IMR-90 (cell line): ENCODE results near the gene PTPRK. TPM values are rescaled to one million over a fixed set of nuclear protein-coding genes. Genes with fewer than 3 reads are reported as not detected.

Source experiments
- ATAC-seq: fragments of 200-7000 bp; cut with Tn5 transposase; 2 replicates; pipeline ENCODE4 v1.9.1; 2020; ENCODE audit warnings: low read depth, mild to moderate bottlenecking, moderate library complexity
- BruUV-seq: library from RNA; stranded (reverse); fragments of 400-500 nt; replicated peaks from 2 replicates; lab custom pipeline; 2021; lab: Mats Ljungman, UMichigan
- CTCF ChIA-PET: fragments of 300-600 bp; formaldehyde crosslinking; extraction: SDS; loops from one replicate; lab custom pipeline; 2021; ENCODE audit warnings: antibody characterized with exemption; lab: Yijun Ruan, JAX
- POLR2A ChIA-PET: fragments of 300-600 bp; sonication (Branson Sonifier 250); formaldehyde crosslinking; loops from one replicate; lab custom pipeline; 2022; ENCODE audit warnings: antibody characterized with exemption; ENCODE audit not compliant: unreplicated experiment; lab: Charles Lee
- DNase-seq: peaks from one replicate; pipeline ENCODE4 v3.0.0; 2013
- H2AFZ ChIP-seq: replicated peaks from 2 replicates; pipeline ENCODE3; 2013; ENCODE audit warnings: low read length, mild to moderate bottlenecking; ENCODE audit not compliant: poor library complexity
- H2AK5ac ChIP-seq: 2 replicates; pipeline ENCODE4 v1.6.1; 2013; ENCODE audit warnings: low read depth, low read length, inconsistent platforms
- H2AK9ac ChIP-seq: replicated peaks from 2 replicates; pipeline ENCODE3; 2013; ENCODE audit warnings: mild to moderate bottlenecking, low read depth, low read length, moderate library complexity; ENCODE audit not compliant: poor library complexity
- H2BK120ac ChIP-seq: 2 replicates; pipeline ENCODE4 v1.6.1; 2013; ENCODE audit warnings: low read depth, low read length, inconsistent platforms
- H2BK15ac ChIP-seq: 3 replicates; pipeline ENCODE4 v1.6.1; 2013; ENCODE audit warnings: low read depth, low read length, inconsistent platforms
- H2BK20ac ChIP-seq: 2 replicates; pipeline ENCODE4 v1.6.1; 2013; ENCODE audit warnings: low read depth, mild to moderate bottlenecking, inconsistent platforms, low read length, moderate library complexity
- H2BK5ac ChIP-seq: 2 replicates; pipeline ENCODE4 v1.6.1; 2013; ENCODE audit warnings: mild to moderate bottlenecking, low read depth, low read length, inconsistent platforms; ENCODE audit not compliant: poor library complexity, severe bottlenecking
- H3K14ac ChIP-seq: replicated peaks from 2 replicates; pipeline ENCODE4 v1.6.1; 2013; ENCODE audit warnings: low read depth, low read length, inconsistent platforms
- H3K18ac ChIP-seq: 2 replicates; pipeline ENCODE4 v1.6.1; 2013; ENCODE audit warnings: low read depth, low read length, control low read depth
- H3K23ac ChIP-seq: 2 replicates; pipeline ENCODE4 v1.6.1; 2013; ENCODE audit warnings: low read depth, low read length, inconsistent platforms
- H3K27ac ChIP-seq: 2 replicates; pipeline ENCODE4 v1.5.1; 2013; ENCODE audit warnings: mild to moderate bottlenecking, control low read depth, low read length; ENCODE audit not compliant: insufficient read depth
- H3K27me3 ChIP-seq: 2 replicates; pipeline ENCODE4 v1.6.1; 2013; ENCODE audit warnings: low read length; ENCODE audit not compliant: control insufficient read depth, insufficient read depth
- H3K36me3 ChIP-seq: 2 replicates; pipeline ENCODE4 v1.6.1; 2013; ENCODE audit warnings: low read length, mixed read lengths; ENCODE audit not compliant: control insufficient read depth, insufficient read depth
- H3K4ac ChIP-seq: 2 replicates; pipeline ENCODE4 v1.6.1; 2013; ENCODE audit warnings: low read depth, low read length, inconsistent platforms
- H3K4me1 ChIP-seq: 2 replicates; pipeline ENCODE4 v1.6.1; 2013; ENCODE audit warnings: low read length, mixed read lengths; ENCODE audit not compliant: control insufficient read depth, insufficient read depth
- H3K4me2 ChIP-seq: 2 replicates; pipeline ENCODE4 v1.6.1; 2013; ENCODE audit warnings: low read depth, mild to moderate bottlenecking, control low read depth, low read length, moderate library complexity
- H3K4me3 ChIP-seq: 2 replicates; pipeline ENCODE4 v1.5.1; 2013; ENCODE audit warnings: low read depth, mild to moderate bottlenecking, control low read depth, low read length, moderate library complexity; ENCODE audit not compliant: insufficient read depth
- H3K56ac ChIP-seq: 2 replicates; pipeline ENCODE4 v1.6.1; 2013; ENCODE audit warnings: low read length, inconsistent platforms; ENCODE audit not compliant: insufficient read depth; ENCODE audit errors: extremely low read depth
- H3K79me1 ChIP-seq, 2 experiments: 2 replicates each; pipeline ENCODE4 v1.6.1; 2013; ENCODE audit warnings: low read length in 2 of 2, inconsistent platforms in 1 of 2, low read depth in 1 of 2
- H3K9ac ChIP-seq: 2 replicates; pipeline ENCODE4 v1.6.1; 2013; ENCODE audit warnings: low read depth, low read length, control low read depth
- H3K9me1 ChIP-seq: 2 replicates; pipeline ENCODE4 v1.6.1; 2013; ENCODE audit warnings: low read length, inconsistent platforms; ENCODE audit not compliant: insufficient read depth
- H3K9me3 ChIP-seq: 2 replicates; pipeline ENCODE4 v1.6.1; 2013; ENCODE audit warnings: low read length; ENCODE audit not compliant: control insufficient read depth, insufficient read depth
- H4K20me1 ChIP-seq: 2 replicates; pipeline ENCODE4 v1.6.1; 2013; ENCODE audit warnings: low read length, inconsistent platforms; ENCODE audit not compliant: insufficient read depth
- H4K5ac ChIP-seq: 2 replicates; pipeline ENCODE4 v1.6.1; 2013; ENCODE audit warnings: mild to moderate bottlenecking, low read depth, low read length, control low read depth
- H4K8ac ChIP-seq, 2 experiments: 2 replicates each; pipeline ENCODE4 v1.6.1; 2013; ENCODE audit warnings: low read depth in 2 of 2, low read length in 2 of 2, control low read depth in 1 of 2, inconsistent platforms in 1 of 2
- H4K91ac ChIP-seq: 2 replicates; pipeline ENCODE4 v1.6.1; 2013; ENCODE audit warnings: low read depth, low read length, inconsistent platforms; ENCODE audit not compliant: insufficient read depth
- CEBPB ChIP-seq: IDR thresholded peaks from 2 replicates; pipeline ENCODE4 v1.6.1; 2012; ENCODE audit warnings: low read depth, low read length, improper control_type of control experiment
- CHD1 ChIP-seq: IDR thresholded peaks from 2 replicates; pipeline ENCODE4 v1.6.1; 2012; ENCODE audit warnings: low read depth, low read length, improper control_type of control experiment
- ELK1 ChIP-seq: fragments of 150-350 bp; IDR thresholded peaks from 2 replicates; pipeline ENCODE4 v1.6.1; 2016; ENCODE audit warnings: low read depth, mild to moderate bottlenecking, low read length, moderate library complexity, borderline replicate concordance
- FOS ChIP-seq: fragments of 150-350 bp; IDR thresholded peaks from 2 replicates; pipeline ENCODE4 v1.6.1; 2016; ENCODE audit warnings: low read depth, low read length
- MAZ ChIP-seq: IDR thresholded peaks from 2 replicates; pipeline ENCODE4 v1.6.1; 2012; ENCODE audit warnings: low read depth, mild to moderate bottlenecking, low read length, improper control_type of control experiment, moderate library complexity, borderline replicate concordance
- MXI1 ChIP-seq: IDR thresholded peaks from 2 replicates; pipeline ENCODE4 v1.6.1; 2012; ENCODE audit warnings: low read depth, mild to moderate bottlenecking, low read length, moderate library complexity, borderline replicate concordance
- USF2 ChIP-seq: fragments of 150-350 bp; IDR thresholded peaks from 2 replicates; pipeline ENCODE4 v1.6.1; 2017; ENCODE audit warnings: mild to moderate bottlenecking, antibody characterized with exemption, low read length, low read depth
- WGBS, 2 experiments: methylation state at CpG; one replicate each; pipeline versions ENCODE4 v1.1.5 to v1.1.7; 2013; ENCODE audit warnings: missing lambda C conversion rate in 2 of 2; ENCODE audit not compliant: insufficient read length in 1 of 2; ENCODE audit errors: extremely low coverage in 2 of 2; 5-methylcytosine and 5-hydroxymethylcytosine counted together
- dilution Hi-C: fragments of 300-500 bp; cut with HindIII; formaldehyde crosslinking; loops from one replicate; pipeline ENCODE4 v1.14.3; 2018; ENCODE audit warnings: low sequenced_read_pairs; ENCODE audit not compliant: unreplicated experiment
- in situ Hi-C: fragments of 300-500 bp; cut with MboI; formaldehyde crosslinking; loops from 3 replicates; pipeline ENCODE4 v1.14.3; 2019; ENCODE audit warnings: low sequenced_read_pairs, inconsistent platforms, mixed read lengths
- intact Hi-C: fragments of 100-400 bp; cut with micrococcal nuclease; formaldehyde crosslinking; loops from 2 replicates; pipeline ENCODE4 v1.10.0; 2022
- polyA plus RNA-seq, 3 experiments: library from polyadenylated mRNA; depleted of rRNA; stranded (reverse); fragments of >200 nt; gene quantifications; 2 replicates each; pipeline ENCODE4 v1.2.3, GENCODE V29; 2012; ENCODE audit warnings: low replicate concordance in 1 of 3
- total RNA-seq: library from RNA; depleted of rRNA; stranded (reverse); fragments of >200 nt; gene quantifications from 2 replicates; pipeline ENCODE4 v1.2.3, GENCODE V29; 2012

Gene PTPRK
- total and polyA plus RNA-seq, 2 of the 4 experiments (the other 2 are of a cell fraction) = 18.0 to 80.8 TPM

- Histone ChIP-seq H3K27ac (no peak overlapping the region), H3K4me2 (no peak overlapping the region)
Measured at GRCh38 chr6:128443553-128443952, 76.8 kb downstream of the PTPRK start.

More at GRCh38 chr6:128443553-128443952, 76.8 kb downstream of the PTPRK start:
- no peak overlapping the region for H4K5ac ChIP-seq
- H3K9me1 ChIP-seq = no peaks in the 10 kb centered on the region; the same call in 1 of the 2 replicates
- H2BK120ac ChIP-seq = no peak overlapping the region
- no peak for TF ChIP-seq USF2
- no peak for TF ChIP-seq MAZ
- TF ChIP-seq MXI1 = no peak
- no peak for TF ChIP-seq FOS
- no peak for TF ChIP-seq ELK1
- TF ChIP-seq CHD1 = no peak
- TF ChIP-seq CEBPB = no peak
- H3K4me1 ChIP-seq = no peaks in the 10 kb centered on the region
- CTCF ChIA-PET = no interaction called here
- no peaks in the 10 kb centered on the region for H3K27me3 ChIP-seq
- no peak overlapping the region for H4K8ac ChIP-seq
- POLR2A ChIA-PET = no interaction called here
- H3K9me3 ChIP-seq = no peaks in the 10 kb centered on the region
- no peak overlapping the region for H4K91ac ChIP-seq
- H3K23ac ChIP-seq = no peak overlapping the region
- intact Hi-C loops (no loop called here), dilution Hi-C loops (no loop called here), in situ Hi-C loops (no loop called here)
- H3K79me1 ChIP-seq = peaks cover 26 to 59% of the 10 kb centered on the region in 2 experiments
- no peak overlapping the region for H3K14ac ChIP-seq
- BruUV-seq = no TSS peak
- H3K18ac ChIP-seq = no peak overlapping the region
- H3K9ac ChIP-seq = no peak overlapping the region
- no peak overlapping the region for H2AFZ ChIP-seq
- H3K4ac ChIP-seq = no peak overlapping the region
- H4K20me1 ChIP-seq = peaks cover 11% of the 10 kb centered on the region; the same call in 1 of the 2 replicates
- H2AK9ac ChIP-seq = no peak overlapping the region
- ATAC-seq (no peak), DNase-seq (peak; percentile 43)
- no peak overlapping the region for H3K4me3 ChIP-seq
- H2BK20ac ChIP-seq = no peak overlapping the region
- H2BK15ac ChIP-seq = no peak overlapping the region
- H2AK5ac ChIP-seq = no peak overlapping the region
- H3K36me3 ChIP-seq = no peaks in the 10 kb centered on the region
- no CpG with 5 or more reads among the region's 3 CpGs for WGBS, 2 experiments
- H2BK5ac ChIP-seq = no peak overlapping the region
- H3K56ac ChIP-seq = no peak overlapping the region
